Measurements from ENCODE around the gene RAB31.

Gene RAB31

DNA sequence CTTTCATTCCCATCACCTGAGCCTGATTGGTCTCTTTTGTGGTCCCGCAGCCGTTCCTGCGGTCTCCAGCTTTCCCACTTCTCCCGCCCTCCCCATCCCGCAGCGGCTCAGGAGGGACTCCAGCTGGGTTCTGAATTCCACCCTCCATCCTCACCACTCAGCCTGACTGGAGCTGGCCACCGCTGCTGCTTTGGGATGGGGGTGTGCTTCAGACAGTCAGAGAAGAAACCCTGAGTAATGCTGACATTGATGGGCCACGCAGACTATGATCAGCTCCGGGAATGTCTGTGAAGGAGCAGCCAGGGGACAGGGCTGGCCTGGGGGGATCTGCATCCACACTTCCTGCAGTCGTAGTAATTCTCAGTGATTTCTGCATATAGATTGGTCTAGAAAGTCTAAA, 131.8 kb downstream of the RAB31 start:
- Histone ChIP-seq H3K4me1 (ENCODE audit: control insufficient read depth, insufficient read depth, low read length) (peaks cover 10% of the 10 kb centered on the region), H3K36me3 (ENCODE audit: control insufficient read depth in 2 of 2, insufficient read depth in 1 of 2, low read length in 2 of 2) (no peaks in the 10 kb centered on the region), H3K27ac (ENCODE audit: extremely low read depth, low read depth, low read length) (no peak overlapping the region), H3K4me3 (ENCODE audit: low read depth, low read length) (no peak overlapping the region), H3K9me3 (ENCODE audit: control insufficient read depth, insufficient read depth, low read depth, low read length) (no peaks in the 10 kb centered on the region)
- ChIA-PET CTCF (no interaction called here), POLR2A (no interaction called here)
- TF ChIP-seq ZNF654 (tag by site-specific recombination; IDR thresholded peaks at IDR 0.05; ENCODE audit: low read depth) (no peak), ZNF473 (tag by site-specific recombination; IDR thresholded peaks at IDR 0.05) (no peak), HOXA7 (CRISPR knock-in tag; IDR thresholded peaks at IDR 0.05; ENCODE audit: borderline replicate concordance) (no peak), REPIN1 (tag by site-specific recombination; IDR thresholded peaks at IDR 0.05; ENCODE audit: low read depth) (no peak), ZNF433 (tag by site-specific recombination; IDR thresholded peaks at IDR 0.05; ENCODE audit: low read depth) (no peak), ZFP69B (tag by site-specific recombination; IDR thresholded peaks at IDR 0.05) (no peak), ZBTB8A (tag by site-specific recombination; IDR thresholded peaks at IDR 0.05) (no peak), KLF9 (tag by site-specific recombination; IDR thresholded peaks at IDR 0.05; ENCODE audit: low read depth) (no peak), ZNF311 (tag by site-specific recombination; IDR thresholded peaks at IDR 0.05; ENCODE audit: borderline replicate concordance) (no peak), ZNF335 (tag by site-specific recombination; conservative IDR thresholded peaks at IDR 0.05) (no peak), ZNF274 (IDR thresholded peaks at IDR 0.05; ENCODE audit: low read length) (no peak), ZNF274 (tag by site-specific recombination; IDR thresholded peaks at IDR 0.05; ENCODE audit: borderline replicate concordance) (no peak)
- TF ChIP-seq, protein P1, sequence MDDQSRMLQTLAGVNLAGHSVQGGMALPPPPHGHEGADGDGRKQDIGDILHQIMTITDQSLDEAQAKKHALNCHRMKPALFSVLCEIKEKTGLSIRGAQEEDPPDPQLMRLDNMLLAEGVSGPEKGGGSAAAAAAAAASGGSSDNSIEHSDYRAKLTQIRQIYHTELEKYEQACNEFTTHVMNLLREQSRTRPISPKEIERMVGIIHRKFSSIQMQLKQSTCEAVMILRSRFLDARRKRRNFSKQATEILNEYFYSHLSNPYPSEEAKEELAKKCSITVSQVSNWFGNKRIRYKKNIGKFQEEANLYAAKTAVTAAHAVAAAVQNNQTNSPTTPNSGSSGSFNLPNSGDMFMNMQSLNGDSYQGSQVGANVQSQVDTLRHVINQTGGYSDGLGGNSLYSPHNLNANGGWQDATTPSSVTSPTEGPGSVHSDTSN (CRISPR knock-in tag; IDR thresholded peaks at IDR 0.05): no peak
- TF ChIP-seq, protein P2, sequence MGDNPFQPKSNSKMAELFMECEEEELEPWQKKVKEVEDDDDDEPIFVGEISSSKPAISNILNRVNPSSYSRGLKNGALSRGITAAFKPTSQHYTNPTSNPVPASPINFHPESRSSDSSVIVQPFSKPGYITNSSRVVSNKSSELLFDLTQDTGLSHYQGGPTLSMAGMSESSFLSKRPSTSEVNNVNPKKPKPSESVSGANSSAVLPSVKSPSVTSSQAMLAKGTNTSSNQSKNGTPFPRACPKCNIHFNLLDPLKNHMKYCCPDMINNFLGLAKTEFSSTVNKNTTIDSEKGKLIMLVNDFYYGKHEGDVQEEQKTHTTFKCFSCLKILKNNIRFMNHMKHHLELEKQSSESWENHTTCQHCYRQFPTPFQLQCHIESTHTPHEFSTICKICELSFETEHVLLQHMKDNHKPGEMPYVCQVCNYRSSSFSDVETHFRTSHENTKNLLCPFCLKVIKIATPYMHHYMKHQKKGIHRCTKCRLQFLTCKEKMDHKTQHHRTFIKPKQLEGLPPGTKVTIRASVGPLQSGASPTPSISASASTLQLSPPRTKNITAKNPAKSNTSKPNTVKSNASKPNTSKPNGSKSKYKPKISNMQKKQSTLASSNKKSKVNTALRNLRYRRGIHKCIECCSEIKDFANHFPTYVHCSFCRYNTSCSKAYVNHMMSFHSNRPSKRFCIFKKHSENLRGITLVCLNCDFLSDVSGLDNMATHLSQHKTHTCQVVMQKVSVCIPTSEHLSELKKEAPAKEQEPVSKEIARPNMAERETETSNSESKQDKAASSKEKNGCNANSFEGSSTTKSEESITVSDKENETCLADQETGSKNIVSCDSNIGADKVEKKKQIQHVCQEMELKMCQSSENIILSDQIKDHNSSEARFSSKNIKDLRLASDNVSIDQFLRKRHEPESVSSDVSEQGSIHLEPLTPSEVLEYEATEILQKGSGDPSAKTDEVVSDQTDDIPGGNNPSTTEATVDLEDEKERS (tag by site-specific recombination; IDR thresholded peaks at IDR 0.05): no peak

DNA sequence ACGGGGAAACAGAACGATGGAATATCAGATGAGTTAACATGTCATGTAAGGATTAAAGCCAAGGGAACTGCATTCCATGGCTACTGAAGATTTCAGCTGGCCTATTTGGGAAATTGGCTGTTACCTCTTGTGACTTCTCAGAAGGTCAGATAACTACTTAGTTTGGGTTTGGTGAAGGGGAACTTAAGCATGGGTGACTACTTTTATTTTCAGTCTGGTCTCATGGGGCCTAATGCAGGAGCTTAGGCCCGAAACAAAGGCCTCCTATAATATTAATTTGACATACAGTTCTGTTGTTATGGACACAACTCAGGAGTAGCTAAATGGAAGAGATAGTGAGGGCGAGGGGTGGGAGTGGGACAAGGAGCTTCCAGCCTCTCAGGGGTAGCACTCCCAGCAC, 133.7 kb downstream of the RAB31 start:
- no peak overlapping the region for H3K27ac ChIP-seq (ENCODE audit: extremely low read depth, low read depth, low read length)
- ChIA-PET POLR2A (no interaction called here), CTCF (no interaction called here)

More for the DNA sequence above, 133.7 kb downstream of the RAB31 start:
- no peaks in the 10 kb centered on the region for H3K4me1 ChIP-seq (ENCODE audit: control insufficient read depth, insufficient read depth, low read length)
- H3K36me3 ChIP-seq (ENCODE audit: control insufficient read depth in 2 of 2, insufficient read depth in 1 of 2, low read length in 2 of 2): peaks cover 0 to 11% of the 10 kb centered on the region in 2 experiments; a peak in 1 of 3 replicates
- H3K4me3 ChIP-seq (ENCODE audit: low read depth, low read length): no peak overlapping the region
- H3K9me3 ChIP-seq (ENCODE audit: control insufficient read depth, insufficient read depth, low read depth, low read length): no peaks in the 10 kb centered on the region
- TF ChIP-seq, protein P3, sequence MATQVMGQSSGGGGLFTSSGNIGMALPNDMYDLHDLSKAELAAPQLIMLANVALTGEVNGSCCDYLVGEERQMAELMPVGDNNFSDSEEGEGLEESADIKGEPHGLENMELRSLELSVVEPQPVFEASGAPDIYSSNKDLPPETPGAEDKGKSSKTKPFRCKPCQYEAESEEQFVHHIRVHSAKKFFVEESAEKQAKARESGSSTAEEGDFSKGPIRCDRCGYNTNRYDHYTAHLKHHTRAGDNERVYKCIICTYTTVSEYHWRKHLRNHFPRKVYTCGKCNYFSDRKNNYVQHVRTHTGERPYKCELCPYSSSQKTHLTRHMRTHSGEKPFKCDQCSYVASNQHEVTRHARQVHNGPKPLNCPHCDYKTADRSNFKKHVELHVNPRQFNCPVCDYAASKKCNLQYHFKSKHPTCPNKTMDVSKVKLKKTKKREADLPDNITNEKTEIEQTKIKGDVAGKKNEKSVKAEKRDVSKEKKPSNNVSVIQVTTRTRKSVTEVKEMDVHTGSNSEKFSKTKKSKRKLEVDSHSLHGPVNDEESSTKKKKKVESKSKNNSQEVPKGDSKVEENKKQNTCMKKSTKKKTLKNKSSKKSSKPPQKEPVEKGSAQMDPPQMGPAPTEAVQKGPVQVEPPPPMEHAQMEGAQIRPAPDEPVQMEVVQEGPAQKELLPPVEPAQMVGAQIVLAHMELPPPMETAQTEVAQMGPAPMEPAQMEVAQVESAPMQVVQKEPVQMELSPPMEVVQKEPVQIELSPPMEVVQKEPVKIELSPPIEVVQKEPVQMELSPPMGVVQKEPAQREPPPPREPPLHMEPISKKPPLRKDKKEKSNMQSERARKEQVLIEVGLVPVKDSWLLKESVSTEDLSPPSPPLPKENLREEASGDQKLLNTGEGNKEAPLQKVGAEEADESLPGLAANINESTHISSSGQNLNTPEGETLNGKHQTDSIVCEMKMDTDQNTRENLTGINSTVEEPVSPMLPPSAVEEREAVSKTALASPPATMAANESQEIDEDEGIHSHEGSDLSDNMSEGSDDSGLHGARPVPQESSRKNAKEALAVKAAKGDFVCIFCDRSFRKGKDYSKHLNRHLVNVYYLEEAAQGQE (tag by site-specific recombination; IDR thresholded peaks at IDR 0.05): no peak
- no peak for TF ChIP-seq GLIS1 (tag by site-specific recombination; IDR thresholded peaks at IDR 0.05)
